ENCODE data around the gene PIP5K1B.

Gene PIP5K1B

DNA sequence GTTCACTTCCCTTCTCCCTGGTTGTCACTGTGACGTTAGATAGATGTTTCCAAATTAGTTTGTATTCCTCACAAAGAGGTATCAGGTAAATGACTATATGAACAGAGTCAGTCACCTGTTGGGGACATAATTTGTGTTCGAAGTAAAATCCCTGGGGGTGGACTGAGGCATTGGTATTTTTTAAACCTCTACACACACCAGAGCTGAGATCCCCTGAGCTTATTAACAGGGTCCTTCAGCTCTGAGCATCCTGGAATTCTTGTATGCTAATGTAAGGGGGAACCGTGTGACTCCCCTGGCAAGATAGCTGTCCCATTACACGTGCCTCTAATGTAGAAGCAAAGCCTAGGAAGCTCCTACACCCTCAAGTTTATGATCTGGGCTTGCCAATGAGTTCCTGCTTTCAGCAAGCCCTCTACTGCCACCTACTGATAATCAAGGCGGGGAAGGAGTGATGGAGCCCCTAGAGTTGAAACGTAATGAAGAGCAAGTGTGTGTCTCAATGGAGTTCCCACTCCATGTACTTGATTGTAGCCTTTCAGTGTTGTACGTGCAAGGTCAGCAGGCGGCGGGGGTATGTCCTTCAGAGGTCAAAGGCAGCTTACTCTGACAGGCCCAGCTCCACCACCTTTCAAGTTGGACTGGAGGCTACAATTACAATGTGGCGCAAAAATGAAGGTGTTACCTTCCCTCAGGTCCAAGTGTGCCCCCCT, 294.5 kb downstream of the PIP5K1B start:
- DNase-seq = peak; percentile 71

GRCh38 chr9:69001921-69002320, 296.9 kb downstream of the PIP5K1B start:
- no peak for DNase-seq

DNA sequence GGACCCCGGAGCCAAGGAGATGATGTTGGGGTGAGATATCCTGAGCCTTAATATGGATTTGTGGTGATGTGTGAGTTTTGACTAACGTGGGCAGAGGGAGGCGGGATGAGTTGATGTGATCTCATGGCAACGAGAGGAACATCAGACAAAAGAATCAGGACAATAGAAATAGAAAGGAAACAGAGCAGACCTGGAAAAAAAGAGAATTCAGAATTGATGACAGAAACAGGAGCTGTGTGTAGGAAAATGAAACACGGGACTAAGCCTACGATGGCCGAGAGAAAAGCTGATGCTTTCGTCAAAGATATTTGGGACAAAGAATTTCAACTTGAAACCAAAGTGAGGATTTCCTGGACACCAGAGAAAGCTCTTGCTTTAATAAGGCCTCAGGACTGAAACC, 298.0 kb downstream of the PIP5K1B start:
- DNase-seq = no peak

DNA sequence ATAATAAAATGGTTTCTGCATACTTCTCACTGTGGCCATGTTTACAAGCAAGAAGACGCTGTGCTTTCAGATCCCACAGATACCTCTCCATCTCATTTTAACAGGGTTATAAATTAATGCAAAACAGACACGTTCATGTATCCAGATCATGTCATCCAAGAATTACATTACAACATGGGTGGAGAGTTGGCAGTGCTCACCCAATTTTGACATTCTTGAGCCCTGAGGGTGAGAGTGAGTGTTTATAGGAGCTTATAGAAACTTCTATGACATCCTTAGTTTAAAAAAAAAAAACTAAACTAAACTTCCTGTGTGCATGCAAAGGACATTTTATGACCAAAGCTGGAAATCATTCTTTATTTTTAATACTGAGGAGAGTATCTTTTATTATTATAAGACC, 299.8 kb downstream of the PIP5K1B start:
- DNase-seq = no peak

- DNase-seq = no peak
These were observed 304.7 kb downstream of the PIP5K1B start for GRCh38 chr9:69009708-69010107.

- no peak for DNase-seq
These were observed 307.8 kb downstream of the PIP5K1B start for GRCh38 chr9:69012696-69013381.

DNA sequence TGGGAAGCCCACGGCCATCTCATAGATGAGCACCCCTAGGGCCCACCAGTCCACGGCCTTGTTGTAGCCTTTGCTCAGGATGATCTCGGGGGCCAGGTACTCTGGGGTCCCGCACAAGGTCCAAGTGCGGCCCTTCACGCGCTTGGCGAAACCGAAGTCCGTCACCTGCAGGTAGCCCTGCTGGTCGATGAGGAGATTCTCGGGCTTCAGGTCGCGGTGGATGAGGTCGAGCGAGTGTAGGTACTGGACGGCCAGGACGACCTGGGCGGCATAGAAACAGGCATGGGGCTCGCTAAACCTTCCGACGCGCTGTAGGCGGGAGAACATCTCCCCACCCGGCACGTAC, 308.3 kb downstream of the PIP5K1B start:
- DNase-seq = no peak

DNA sequence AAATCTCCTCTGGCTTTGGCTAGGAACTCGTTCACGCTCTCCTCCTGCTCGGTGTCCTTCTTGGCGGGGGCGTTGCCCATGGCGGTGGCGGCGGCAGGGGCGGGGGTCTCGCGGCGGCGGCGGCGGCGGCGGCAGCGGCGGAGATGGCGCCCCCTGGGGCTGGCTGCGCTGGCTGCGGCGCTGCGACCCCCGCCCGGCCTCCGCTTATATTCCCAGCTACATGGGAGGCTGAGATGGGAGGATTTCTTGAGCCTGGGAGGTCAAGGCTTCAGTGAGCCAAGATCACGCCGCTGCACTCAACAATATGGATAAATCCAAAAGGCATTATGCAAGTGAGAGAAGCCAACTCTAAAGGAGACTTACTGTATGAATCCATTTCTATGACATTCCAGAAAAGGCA, 309.0 kb downstream of the PIP5K1B start, which contains the start of gene PRKACG:
PRKACG (minus strand) TSS at position 101 of the 400 bp plus-strand sequence; CDS start at position 80, 21 bp downstream.
- DNase-seq = no peak

- DNase-seq = no peak
These were observed 311.4 kb downstream of the PIP5K1B start for GRCh38 chr9:69016191-69017096.

- no peak for DNase-seq
These were observed 313.7 kb downstream of the PIP5K1B start for GRCh38 chr9:69018737-69019136.

GRCh38 chr9:69019808-69020207, 314.8 kb downstream of the PIP5K1B start:
- no peak for DNase-seq

GRCh38 chr9:69020301-69021145, 315.5 kb downstream of the PIP5K1B start:
- DNase-seq = no peak

DNA sequence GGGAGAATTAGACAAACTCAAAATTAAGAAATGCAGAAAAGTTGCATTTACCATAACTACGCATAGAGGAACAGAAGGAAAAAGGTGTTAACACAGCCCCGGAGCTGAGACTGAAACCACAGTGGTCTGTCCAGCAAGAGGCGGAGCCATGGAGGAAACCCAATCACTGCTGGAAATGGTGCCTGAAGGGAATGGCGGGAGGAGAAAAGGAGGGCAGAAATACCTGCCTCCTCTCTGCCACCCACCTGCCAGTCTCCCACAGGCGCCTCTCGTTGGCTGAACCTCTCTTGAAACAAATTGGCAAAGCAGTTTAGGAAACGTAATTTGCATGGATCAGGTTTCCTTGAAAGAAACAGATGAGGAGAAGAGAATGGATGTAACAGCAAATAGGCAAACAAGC, 318.6 kb downstream of the PIP5K1B start:
- no peak for DNase-seq

GRCh38 chr9:69027355-69028097, 322.5 kb downstream of the PIP5K1B start:
- DNase-seq = no peak

- no peak for DNase-seq
These were observed 323.7 kb downstream of the PIP5K1B start for GRCh38 chr9:69028754-69029153.

GRCh38 chr9:69029535-69029934, 324.5 kb downstream of the PIP5K1B start:
- no peak for DNase-seq

DNA sequence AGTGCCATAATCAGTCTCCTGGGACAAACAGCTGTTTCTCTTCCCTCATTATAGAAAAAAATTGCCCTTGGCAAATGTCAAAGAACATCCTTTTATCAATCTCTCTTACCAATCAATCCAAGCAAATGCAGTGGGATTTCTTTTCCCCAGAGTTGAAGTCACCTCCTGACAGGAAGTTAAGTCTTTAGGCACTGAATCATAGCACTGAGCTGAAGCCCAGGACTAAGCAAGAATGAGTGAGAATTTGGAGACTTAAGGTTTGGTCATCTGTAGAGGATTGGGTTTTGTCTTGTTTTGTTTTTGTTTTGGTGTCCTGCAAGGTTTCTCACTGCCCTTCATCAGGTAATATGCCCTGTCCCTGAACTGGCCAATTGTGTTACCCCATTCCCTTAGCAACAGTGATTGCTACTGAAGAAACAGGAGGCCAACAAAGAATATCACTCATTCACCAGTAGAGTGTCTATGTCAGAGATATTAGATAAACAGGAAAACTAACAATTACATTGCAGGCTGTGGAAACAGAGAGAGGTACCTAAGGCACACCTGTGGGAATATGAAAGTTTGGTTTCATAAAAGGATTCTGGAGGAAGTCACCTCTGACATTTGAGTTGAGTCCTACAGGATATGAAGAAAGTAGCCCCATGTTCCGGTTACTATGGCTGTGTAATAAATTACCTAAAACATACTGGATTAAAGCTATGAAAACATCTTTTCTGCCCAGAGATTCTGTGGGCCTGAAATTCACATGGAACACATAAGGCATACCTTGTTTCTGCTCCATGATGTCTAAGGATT, 326.0 kb downstream of the PIP5K1B start:
- no peak for DNase-seq

- DNase-seq = no peak
These were observed 329.0 kb downstream of the PIP5K1B start for GRCh38 chr9:69034071-69034470.

DNA sequence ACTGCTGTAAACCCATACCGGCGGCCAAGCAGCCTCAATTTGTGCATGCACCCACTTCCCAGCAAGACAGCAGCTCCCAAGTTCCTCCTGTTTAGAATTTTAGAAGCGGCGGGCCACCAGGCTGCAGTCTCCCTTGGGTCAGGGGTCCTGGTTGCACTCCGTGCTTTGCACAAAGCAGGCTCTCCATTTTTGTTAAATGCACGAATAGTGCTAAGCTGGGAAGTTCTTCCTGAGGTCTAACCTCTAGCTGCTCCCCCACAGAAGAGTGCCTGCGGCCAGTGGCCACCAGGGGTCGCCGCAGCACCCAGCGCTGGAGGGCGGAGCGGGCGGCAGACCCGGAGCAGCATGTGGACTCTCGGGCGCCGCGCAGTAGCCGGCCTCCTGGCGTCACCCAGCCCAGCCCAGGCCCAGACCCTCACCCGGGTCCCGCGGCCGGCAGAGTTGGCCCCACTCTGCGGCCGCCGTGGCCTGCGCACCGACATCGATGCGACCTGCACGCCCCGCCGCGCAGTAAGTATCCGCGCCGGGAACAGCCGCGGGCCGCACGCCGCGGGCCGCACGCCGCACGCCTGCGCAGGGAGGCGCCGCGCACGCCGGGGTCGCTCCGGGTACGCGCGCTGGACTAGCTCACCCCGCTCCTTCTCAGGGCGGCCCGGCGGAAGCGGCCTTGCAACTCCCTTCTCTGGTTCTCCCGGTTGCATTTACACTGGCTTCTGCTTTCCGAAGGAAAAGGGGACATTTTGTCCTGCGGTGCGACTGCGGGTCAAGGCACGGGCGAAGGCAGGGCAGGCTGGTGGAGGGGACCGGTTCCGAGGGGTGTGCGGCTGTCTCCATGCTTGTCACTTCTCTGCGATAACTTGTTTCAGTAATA, 330.6 kb downstream of the PIP5K1B start, which contains the start of gene FXN:
FXN (plus strand) TSS at position 315 of the 871 bp plus-strand sequence; CDS start at position 346, 31 bp downstream.
- DNase-seq = peak; percentile 95

DNA sequence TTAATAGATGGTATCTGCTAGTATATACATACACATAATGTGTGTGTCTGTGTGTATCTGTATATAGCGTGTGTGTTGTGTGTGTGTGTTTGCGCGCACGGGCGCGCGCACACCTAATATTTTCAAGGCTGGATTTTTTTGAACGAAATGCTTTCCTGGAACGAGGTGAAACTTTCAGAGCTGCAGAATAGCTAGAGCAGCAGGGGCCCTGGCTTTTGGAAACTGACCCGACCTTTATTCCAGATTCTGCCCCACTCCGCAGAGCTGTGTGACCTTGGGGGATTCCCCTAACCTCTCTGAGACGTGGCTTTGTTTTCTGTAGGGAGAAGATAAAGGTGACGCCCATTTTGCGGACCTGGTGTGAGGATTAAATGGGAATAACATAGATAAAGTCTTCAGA, 331.3 kb downstream of the PIP5K1B start:
- DNase-seq = peak; percentile 66

Measured in activated CD8-positive, alpha-beta memory T cell treated with anti-CD3 and anti-CD28 coated beads for 24 hours (primary cell).